Cardiac muscle cell (in vitro differentiated cells and primary cell): ENCODE measurements around the gene DGKB. TPM values are rescaled to one million over a fixed set of nuclear protein-coding genes. Genes with fewer than 3 reads are reported as not detected.
A peak's percentile ranks its signal among the peaks of the same experiment; 100 is the strongest.

Experiments used
- DNase-seq, 2 donors: peaks; one replicate each; pipeline versions ENCODE4 v3.0.0 to v3.0.0-alpha.2; 2010 to 2017; ENCODE audit warnings: low read depth in 1 of 2, low spot score in 1 of 2
- H3K27ac ChIP-seq: fragments of 200-600 bp; sonication (generic); 2 replicates; pipeline ENCODE4 v1.5.1; 2016
- H3K27me3 ChIP-seq: fragments of 200-600 bp; sonication (generic); 2 replicates; pipeline ENCODE4 v1.6.0; 2016; ENCODE audit warnings: control low read depth
- H3K36me3 ChIP-seq: fragments of 200-600 bp; sonication (generic); 2 replicates; pipeline ENCODE4 v1.5.1; 2016; ENCODE audit warnings: control low read depth
- H3K4me1 ChIP-seq: fragments of 200-600 bp; sonication (generic); 2 replicates; pipeline ENCODE4 v1.8.1; 2017; ENCODE audit warnings: low read depth, mild to moderate bottlenecking, mixed run types
- H3K4me3 ChIP-seq: fragments of 200-600 bp; sonication (generic); 2 replicates; pipeline ENCODE4 v1.5.1; 2016; ENCODE audit warnings: mild to moderate bottlenecking
- H3K9me3 ChIP-seq: fragments of 200-600 bp; sonication (generic); 2 replicates; pipeline ENCODE4 v1.5.1; 2017; ENCODE audit warnings: low read depth, mild to moderate bottlenecking, control low read depth
- CTCF ChIP-seq: IDR thresholded peaks from 2 replicates; pipeline ENCODE4 v1.5.1; 2012; ENCODE audit warnings: low read depth, mild to moderate bottlenecking, low read length
- polyA plus RNA-seq: library from polyadenylated mRNA; unstranded; fragments of >200 nt; fragmentation: Nextera tagmentation; extraction: Ambion mirVana; gene quantifications from 2 replicates; pipeline ENCODE4 v1.2.1, GENCODE V29; 2016
- total RNA-seq: library from RNA; depleted of rRNA; stranded (reverse); fragments of >200 nt; gene quantifications from 2 replicates; pipeline ENCODE4 v1.2.3, GENCODE V29; 2016

Gene DGKB
- total and polyA plus RNA-seq, 2 experiments from 2014 or later, result 0.07 to 0.86 TPM

DNA sequence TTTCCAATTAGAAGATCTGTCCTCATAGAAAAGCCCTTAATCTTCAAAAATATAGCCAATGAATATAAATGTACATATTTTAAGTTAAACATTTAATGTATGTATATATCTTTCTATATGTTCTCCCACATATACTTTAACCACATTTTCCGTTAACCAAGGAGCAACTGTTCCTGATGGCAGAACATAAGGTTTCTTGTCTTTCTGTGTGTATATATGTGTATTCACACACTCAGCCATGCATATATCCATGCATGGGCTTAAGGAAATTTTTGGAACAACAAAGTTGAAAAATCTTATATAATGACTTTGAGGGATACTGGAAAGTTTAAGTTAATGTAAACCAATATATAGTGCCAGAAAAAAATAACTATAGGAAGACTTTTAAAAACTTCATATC, 274.0 kb downstream of the DGKB start:
- TF ChIP-seq CTCF, result no peak
- Histone ChIP-seq H3K4me3 (no peak overlapping the region), H3K9me3 (no peaks in the 10 kb centered on the region), H3K27ac (no peak overlapping the region), H3K4me1 (no peaks in the 10 kb centered on the region), H3K36me3 (no peaks in the 10 kb centered on the region), H3K27me3 (no peaks in the 10 kb centered on the region)
- no peak for DNase-seq

GRCh38 chr7:14626076-14626475, 276.5 kb downstream of the DGKB start:
- Histone ChIP-seq H3K27me3 (no peaks in the 10 kb centered on the region), H3K9me3 (no peaks in the 10 kb centered on the region), H3K36me3 (no peaks in the 10 kb centered on the region), H3K4me1 (no peaks in the 10 kb centered on the region), H3K4me3 (no peak overlapping the region), H3K27ac (no peak overlapping the region)
- TF ChIP-seq CTCF, result no peak
- no peak for DNase-seq

DNA sequence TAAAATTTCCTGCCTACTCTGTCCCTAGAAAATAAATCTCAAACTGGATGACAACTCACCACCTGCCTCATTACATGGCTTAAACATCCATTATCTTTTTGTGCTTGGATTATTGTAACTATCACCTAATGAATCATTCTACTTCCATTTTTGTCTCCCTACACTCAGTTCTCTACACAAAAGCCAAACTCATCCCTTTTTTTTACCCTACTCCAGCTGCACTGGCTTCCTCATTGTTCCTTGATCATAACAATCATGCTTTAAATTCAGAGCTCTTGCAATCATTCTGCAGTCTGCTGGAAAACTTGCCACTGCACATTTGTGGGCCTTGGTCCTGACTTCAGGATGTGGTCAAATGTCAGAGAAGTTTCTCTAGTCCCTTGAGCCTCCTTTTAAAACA, 280.0 kb downstream of the DGKB start:
- no peaks in the 10 kb centered on the region for H3K27me3 ChIP-seq
- H3K4me3 ChIP-seq, result no peak overlapping the region
- DNase-seq, result no peak
- no peaks in the 10 kb centered on the region for H3K9me3 ChIP-seq
- no peak overlapping the region for H3K27ac ChIP-seq
- TF ChIP-seq CTCF, result no peak
- no peaks in the 10 kb centered on the region for H3K36me3 ChIP-seq
- H3K4me1 ChIP-seq, result no peaks in the 10 kb centered on the region

DNA sequence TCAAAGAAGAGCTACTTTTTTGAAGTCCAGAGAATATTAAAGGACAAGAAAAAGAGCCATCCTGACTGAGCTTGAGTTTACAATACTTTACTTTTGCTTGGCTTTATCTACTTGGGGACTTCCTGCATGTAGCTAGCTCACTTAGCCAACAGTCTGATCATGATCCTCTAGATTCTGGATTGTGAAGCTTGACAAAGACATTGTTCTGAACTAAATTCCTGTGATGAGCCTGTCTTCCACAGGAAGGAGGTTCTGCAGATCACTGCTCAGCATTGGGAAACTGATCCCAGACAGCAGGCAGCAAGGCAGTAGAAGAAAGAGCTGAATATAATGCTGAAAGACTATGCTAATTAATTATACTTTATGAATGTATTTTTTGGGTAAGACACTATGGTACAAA, 296.4 kb downstream of the DGKB start:
- peak; percentile 13 to 40 for DNase-seq
- no peaks in the 10 kb centered on the region for H3K36me3 ChIP-seq
- H3K4me1 ChIP-seq, result peaks cover 8% of the 10 kb centered on the region
- H3K27me3 ChIP-seq, result no peaks in the 10 kb centered on the region
- TF ChIP-seq CTCF, result no peak
- no peak overlapping the region for H3K27ac ChIP-seq
- no peak overlapping the region for H3K4me3 ChIP-seq
- no peaks in the 10 kb centered on the region for H3K9me3 ChIP-seq

DNA sequence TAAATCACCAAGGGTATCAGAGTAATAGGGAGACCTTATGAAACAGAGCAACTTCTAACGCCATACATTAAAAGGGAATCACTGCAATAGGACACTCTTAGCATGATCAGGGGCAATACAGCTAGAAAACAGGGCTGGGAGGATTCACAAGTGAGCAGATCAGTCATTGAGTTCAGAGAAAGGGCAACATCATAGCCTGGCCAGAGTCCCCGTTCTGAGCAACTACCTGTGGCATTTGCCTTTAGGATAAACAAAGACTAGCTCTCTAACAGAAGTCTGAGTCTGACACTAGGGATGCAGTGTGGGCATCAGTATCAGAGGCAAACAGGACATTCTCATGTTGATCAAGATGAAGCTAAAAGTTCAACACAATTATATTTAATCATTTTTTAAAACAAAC, 297.9 kb downstream of the DGKB start:
- DNase-seq, result no peak

More for the DNA sequence above, 297.9 kb downstream of the DGKB start:
- no peaks in the 10 kb centered on the region for H3K36me3 ChIP-seq
- TF ChIP-seq CTCF, result no peak
- no peaks in the 10 kb centered on the region for H3K27me3 ChIP-seq
- H3K4me3 ChIP-seq, result no peak overlapping the region
- H3K27ac ChIP-seq, result no peak overlapping the region
- H3K9me3 ChIP-seq, result no peaks in the 10 kb centered on the region
- H3K4me1 ChIP-seq, result peaks cover 8% of the 10 kb centered on the region
